Fibroblast of skin of right quadriceps (primary cell): ENCODE measurements around the gene CLRN1.
A peak's percentile ranks its signal among the peaks of the same experiment; 100 is the strongest.
"Not testable (repeated sequence)": the region's sequence is repeated elsewhere in the genome, so short reads cannot be mapped to it uniquely, and the experiment has no call there.

ENCODE experiments used
- DNase-seq: peaks from one replicate; pipeline ENCODE4 v3.0.0-alpha.2; 2013

The CLRN1 gene

GRCh38 chr3:150972366-150973071 lies at the start of gene CLRN1:
CLRN1 (minus strand) TSS chr3:150972727; CDS start chr3:150972708, 19 bp downstream.
- no peak for DNase-seq

- DNase-seq: peak; percentile 74
Measured at GRCh38 chr3:151016478-151016795, 43.9 kb upstream of the CLRN1 start.

- peak; percentile 73 for DNase-seq
Measured at GRCh38 chr3:151015767-151016477, 43.4 kb upstream of the CLRN1 start.

GRCh38 chr3:151015181-151015580 lies 42.7 kb upstream of the CLRN1 start:
- DNase-seq: no peak

GRCh38 chr3:151014501-151015018 lies 42.0 kb upstream of the CLRN1 start:
- no peak for DNase-seq

- no peak for DNase-seq
Measured at GRCh38 chr3:151012753-151013152, 40.2 kb upstream of the CLRN1 start.

- DNase-seq: peak; percentile 71
Measured at GRCh38 chr3:151011427-151011826, 38.9 kb upstream of the CLRN1 start.

GRCh38 chr3:151009981-151010380 lies 37.5 kb upstream of the CLRN1 start:
- DNase-seq: no peak

- no peak for DNase-seq
Measured at GRCh38 chr3:151009430-151009829, 36.9 kb upstream of the CLRN1 start.

- peak; percentile 61 for DNase-seq
Measured at GRCh38 chr3:151008699-151009098, 36.2 kb upstream of the CLRN1 start.

- no peak for DNase-seq
Measured at GRCh38 chr3:151003768-151004134, 31.2 kb upstream of the CLRN1 start.

GRCh38 chr3:151003029-151003767 lies 30.7 kb upstream of the CLRN1 start:
- peak; percentile 18 for DNase-seq

- no peak for DNase-seq
Measured at GRCh38 chr3:151002003-151002981, 29.8 kb upstream of the CLRN1 start.

- no peak for DNase-seq
Measured at GRCh38 chr3:150998996-150999395, 26.5 kb upstream of the CLRN1 start.

- DNase-seq: no peak
Measured at GRCh38 chr3:150996731-150997130, 24.2 kb upstream of the CLRN1 start.

GRCh38 chr3:150995510-150995909 lies 23.0 kb upstream of the CLRN1 start:
- DNase-seq: no peak

- DNase-seq: no peak
Measured at GRCh38 chr3:150989208-150989607, 16.7 kb upstream of the CLRN1 start.

GRCh38 chr3:150988395-150988794 lies 15.9 kb upstream of the CLRN1 start:
- not testable (repeated sequence) for DNase-seq

GRCh38 chr3:150985711-150986110 lies 13.2 kb upstream of the CLRN1 start:
- no peak for DNase-seq

- peak; percentile 17 for DNase-seq
Measured at GRCh38 chr3:150984066-150984465, 11.5 kb upstream of the CLRN1 start.

- no peak for DNase-seq
Measured at GRCh38 chr3:150978566-150979148, 6.1 kb upstream of the CLRN1 start.

GRCh38 chr3:150975992-150976368 lies 3.5 kb upstream of the CLRN1 start:
- no peak for DNase-seq
